ENCODE data around the gene ZNF474. TPM values are rescaled to one million over a fixed set of nuclear protein-coding genes. Genes with fewer than 3 reads are reported as not detected.

The ZNF474 gene
- total RNA-seq, 4 donors from 2014 or later, result 0.16 TPM; not detected in 3

DNA sequence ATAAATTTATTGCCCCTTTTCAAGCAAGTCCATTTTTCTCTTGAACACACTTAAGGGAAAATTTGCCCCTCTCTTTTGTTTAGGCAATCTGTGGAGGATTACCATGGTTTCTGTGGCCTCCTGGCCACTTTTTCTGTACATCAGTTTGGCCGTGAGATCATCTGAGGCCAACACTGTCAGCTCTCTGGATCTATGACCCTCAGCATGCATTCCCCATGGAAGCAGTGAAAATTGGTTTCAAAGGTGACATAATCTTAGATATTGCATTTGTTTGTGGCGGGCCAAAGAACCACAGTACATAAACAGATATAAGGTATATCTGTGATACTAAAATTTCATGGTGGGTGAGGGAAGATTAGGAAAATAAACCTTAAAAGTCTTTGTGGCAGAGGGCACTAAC is 4.6 kb upstream of the ZNF474 start:
- no peak overlapping the region for H3K4me3 ChIP-seq
- no peaks in the 10 kb centered on the region for H3K27me3 ChIP-seq
- TF ChIP-seq, protein P1, sequence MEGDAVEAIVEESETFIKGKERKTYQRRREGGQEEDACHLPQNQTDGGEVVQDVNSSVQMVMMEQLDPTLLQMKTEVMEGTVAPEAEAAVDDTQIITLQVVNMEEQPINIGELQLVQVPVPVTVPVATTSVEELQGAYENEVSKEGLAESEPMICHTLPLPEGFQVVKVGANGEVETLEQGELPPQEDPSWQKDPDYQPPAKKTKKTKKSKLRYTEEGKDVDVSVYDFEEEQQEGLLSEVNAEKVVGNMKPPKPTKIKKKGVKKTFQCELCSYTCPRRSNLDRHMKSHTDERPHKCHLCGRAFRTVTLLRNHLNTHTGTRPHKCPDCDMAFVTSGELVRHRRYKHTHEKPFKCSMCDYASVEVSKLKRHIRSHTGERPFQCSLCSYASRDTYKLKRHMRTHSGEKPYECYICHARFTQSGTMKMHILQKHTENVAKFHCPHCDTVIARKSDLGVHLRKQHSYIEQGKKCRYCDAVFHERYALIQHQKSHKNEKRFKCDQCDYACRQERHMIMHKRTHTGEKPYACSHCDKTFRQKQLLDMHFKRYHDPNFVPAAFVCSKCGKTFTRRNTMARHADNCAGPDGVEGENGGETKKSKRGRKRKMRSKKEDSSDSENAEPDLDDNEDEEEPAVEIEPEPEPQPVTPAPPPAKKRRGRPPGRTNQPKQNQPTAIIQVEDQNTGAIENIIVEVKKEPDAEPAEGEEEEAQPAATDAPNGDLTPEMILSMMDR (IDR thresholded peaks at IDR 0.05 in 4 of 5, conservative IDR thresholded peaks at IDR 0.05 in 1 of 5), result no peak
- TF ChIP-seq POLR2A (IDR thresholded peaks at IDR 0.05), result no peak
- H3K9me3 ChIP-seq, result no peaks in the 10 kb centered on the region
- DNase-seq (no peak), ATAC-seq (no peak)
- in situ Hi-C loops (cut with MboI; ENCODE audit: low sequenced_read_pairs in 4 of 4), result no loop called here
- no peaks in the 10 kb centered on the region for H3K4me1 ChIP-seq
- intact Hi-C loops (cut with DNase I; ENCODE audit: low total_unique reads), result no loop called here
- H3K27ac ChIP-seq, result no peak overlapping the region
- no peaks in the 10 kb centered on the region for H3K36me3 ChIP-seq

DNA sequence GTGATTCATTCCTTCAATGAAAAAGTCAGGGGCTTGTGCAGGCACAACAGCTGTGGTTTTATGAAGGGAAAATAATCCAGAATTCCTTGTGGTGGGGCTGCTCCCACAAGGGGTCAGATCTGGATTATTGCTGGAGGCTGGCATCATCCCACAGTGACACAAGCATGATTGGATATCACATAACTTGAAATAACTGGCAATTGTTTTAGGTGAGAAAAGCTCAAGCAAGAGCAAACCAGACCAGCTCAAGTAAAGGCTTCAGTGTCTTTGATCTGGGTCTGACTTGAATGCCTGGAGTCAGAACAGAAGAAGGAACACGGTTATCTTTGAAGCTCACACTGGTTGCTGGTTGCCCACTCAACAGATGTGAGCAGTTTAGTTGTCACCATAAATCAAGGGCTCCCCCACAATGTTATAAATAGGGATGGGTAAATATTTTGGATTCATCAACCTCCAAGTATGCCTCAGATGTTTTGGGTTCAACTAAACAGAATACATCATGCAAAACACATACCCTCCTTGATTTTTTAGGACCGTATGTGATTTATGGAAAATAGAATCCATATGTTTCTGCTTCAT is 3.1 kb upstream of the ZNF474 start:
- in situ Hi-C loops (cut with MboI; ENCODE audit: low sequenced_read_pairs in 4 of 4), result no loop called here
- Histone ChIP-seq H3K4me3 (no peak overlapping the region), H3K27ac (no peak overlapping the region), H3K27me3 (no peaks in the 10 kb centered on the region), H3K9me3 (no peaks in the 10 kb centered on the region), H3K36me3 (no peaks in the 10 kb centered on the region), H3K4me1 (no peaks in the 10 kb centered on the region)
- ATAC-seq, result no peak
- DNase-seq, result no peak
- TF ChIP-seq, protein P1 (IDR thresholded peaks at IDR 0.05 in 4 of 5, conservative IDR thresholded peaks at IDR 0.05 in 1 of 5), result no peak
- intact Hi-C loops (cut with DNase I; ENCODE audit: low total_unique reads), result no loop called here

DNA sequence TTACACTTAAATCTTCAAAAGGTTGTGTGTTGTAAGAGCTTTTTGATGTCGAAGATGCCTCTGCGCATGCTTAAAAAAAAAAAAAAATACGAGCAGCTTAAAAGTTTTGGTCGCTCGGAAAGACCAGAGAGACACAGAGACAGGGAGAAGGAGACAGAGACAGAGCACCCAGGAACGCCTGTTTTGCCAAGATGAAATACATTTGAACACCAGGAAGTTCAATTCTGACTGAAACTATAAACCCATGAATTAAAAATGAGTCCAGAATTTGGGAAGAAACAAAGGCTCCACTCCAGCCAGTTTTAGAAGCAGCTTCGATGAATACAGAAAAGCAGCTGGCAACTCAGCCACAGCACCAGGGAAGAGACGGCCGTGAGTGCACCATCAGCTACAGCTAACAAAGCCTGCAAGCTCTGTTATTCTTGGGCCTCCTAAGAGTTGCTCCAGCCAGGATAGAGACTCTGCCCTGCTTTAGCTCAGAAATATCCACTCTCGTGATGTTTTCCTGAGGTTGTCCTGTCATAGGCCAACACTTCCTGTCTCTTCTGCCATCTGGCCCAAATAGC is 2.5 kb upstream of the ZNF474 start:
- intact Hi-C loops (cut with DNase I; ENCODE audit: low total_unique reads) (no loop called here), in situ Hi-C loops (cut with MboI; ENCODE audit: low sequenced_read_pairs in 4 of 4) (no loop called here)
- H3K27ac ChIP-seq, result no peak overlapping the region
- no peaks in the 10 kb centered on the region for H3K27me3 ChIP-seq
- H3K9me3 ChIP-seq, result no peaks in the 10 kb centered on the region
- no peak overlapping the region for H3K4me3 ChIP-seq
- ATAC-seq, result no peak
- no peaks in the 10 kb centered on the region for H3K4me1 ChIP-seq
- TF ChIP-seq, protein P1 (IDR thresholded peaks at IDR 0.05 in 4 of 5, conservative IDR thresholded peaks at IDR 0.05 in 1 of 5), result no peak
- no peak for TF ChIP-seq POLR2A (IDR thresholded peaks at IDR 0.05)
- H3K36me3 ChIP-seq, result no peaks in the 10 kb centered on the region
- DNase-seq, result no peak

DNA sequence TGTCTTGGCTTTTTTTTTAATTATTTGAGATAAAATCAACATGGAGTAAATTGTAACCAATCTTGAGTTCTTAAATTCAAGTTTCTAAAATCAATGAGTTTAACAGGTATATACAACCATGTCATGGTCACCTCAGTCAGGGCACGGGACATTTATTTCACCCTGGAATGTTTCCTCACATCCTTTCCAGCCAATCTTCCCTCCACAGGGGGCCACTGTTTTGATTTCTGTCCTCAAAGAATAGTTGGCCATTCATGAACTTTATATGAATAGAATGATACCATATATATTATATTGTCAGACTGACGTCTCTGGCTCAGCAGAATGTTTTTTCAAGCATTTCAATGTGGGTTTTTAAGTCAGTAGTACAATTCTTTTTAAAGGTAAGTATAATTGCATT is 806 bp downstream of the ZNF474 start:
- Histone ChIP-seq H3K9me3 (no peaks in the 10 kb centered on the region), H3K4me1 (no peaks in the 10 kb centered on the region), H3K4me3 (no peak overlapping the region), H3K27ac (no peak overlapping the region), H3K36me3 (no peaks in the 10 kb centered on the region), H3K27me3 (no peaks in the 10 kb centered on the region)
- intact Hi-C loops (cut with DNase I; ENCODE audit: low total_unique reads) (no loop called here), in situ Hi-C loops (cut with MboI; ENCODE audit: low sequenced_read_pairs in 4 of 4) (no loop called here)
- TF ChIP-seq, protein P1 (IDR thresholded peaks at IDR 0.05 in 4 of 5, conservative IDR thresholded peaks at IDR 0.05 in 1 of 5), result no peak
- no peak for TF ChIP-seq POLR2A (IDR thresholded peaks at IDR 0.05)
- DNase-seq, result no peak
- ATAC-seq, result no peak

DNA sequence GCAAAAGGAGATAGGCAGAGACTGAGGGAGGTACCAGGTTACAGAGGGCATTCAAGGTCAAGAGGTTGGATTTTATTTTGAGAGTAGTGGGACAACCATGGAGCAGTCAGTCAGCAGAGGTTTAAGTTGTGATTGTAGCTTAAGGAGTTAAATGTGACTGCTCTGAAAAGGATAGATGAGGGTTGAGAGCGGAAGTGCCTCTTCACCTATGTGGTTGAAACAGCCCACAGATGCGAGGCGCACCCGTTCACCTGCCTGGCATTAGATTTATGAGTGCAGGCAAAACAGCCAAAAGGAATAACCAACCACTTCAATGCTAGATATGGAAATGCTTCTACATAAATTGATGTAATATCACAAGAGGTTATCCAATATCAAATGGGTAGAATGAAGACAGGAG is 8.4 kb downstream of the ZNF474 start:
- Histone ChIP-seq H3K4me3 (no peak overlapping the region), H3K9me3 (no peaks in the 10 kb centered on the region), H3K27ac (no peak overlapping the region), H3K4me1 (no peaks in the 10 kb centered on the region), H3K36me3 (no peaks in the 10 kb centered on the region), H3K27me3 (no peaks in the 10 kb centered on the region)
- DNase-seq, result no peak
- intact Hi-C loops (cut with DNase I; ENCODE audit: low total_unique reads), result no loop called here
- TF ChIP-seq, protein P1 (IDR thresholded peaks at IDR 0.05 in 4 of 5, conservative IDR thresholded peaks at IDR 0.05 in 1 of 5), result no peak
- no peak for TF ChIP-seq POLR2A (IDR thresholded peaks at IDR 0.05)
- no peak for ATAC-seq
- in situ Hi-C loops (cut with MboI; ENCODE audit: low sequenced_read_pairs in 4 of 4), result no loop called here
